ENCODE results near the gene RNF32.

RNF32 gene

GRCh38 chr7:156722043-156722826 is 81.7 kb downstream of the RNF32 start:
- TF ChIP-seq EZH2 (IDR thresholded peaks at IDR 0.05; ENCODE audit: borderline replicate concordance, low read length) = no peak
- no peak for TF ChIP-seq CTCF (IDR thresholded peaks at IDR 0.05; ENCODE audit: low read length)
- Histone ChIP-seq H3K27me3 (ENCODE audit: insufficient read depth, low read length) (no peaks in the 10 kb centered on the region), H3F3A (ENCODE audit: insufficient read depth, low read length) (no peaks in the 10 kb centered on the region), H3K36me3 (ENCODE audit: insufficient read depth, low read length) (peaks cover 11% of the 10 kb centered on the region; the same call in 1 of the 2 replicates), H4K20me1 (ENCODE audit: insufficient read depth, low read length) (no peaks in the 10 kb centered on the region), H3K4me1 (ENCODE audit: insufficient read depth, low read length, severe bottlenecking) (no peaks in the 10 kb centered on the region), H3K79me2 (ENCODE audit: insufficient read depth, low read length) (no peaks in the 10 kb centered on the region), H2AFZ (ENCODE audit: low read length) (no peak overlapping the region), H3K9me2 (ENCODE audit: low read depth, low read length) (no peaks in the 10 kb centered on the region), H3K9me3 (ENCODE audit: low read length) (no peaks in the 10 kb centered on the region), H3K4me2 (ENCODE audit: low read length) (no peak overlapping the region), H3K27ac (ENCODE audit: low read depth, low read length, poor library complexity, severe bottlenecking) (no peak overlapping the region), H3K9ac (ENCODE audit: low read length) (no peak overlapping the region), H3K4me3 (ENCODE audit: low read depth, low read length, poor library complexity, severe bottlenecking) (no peak overlapping the region)

DNA sequence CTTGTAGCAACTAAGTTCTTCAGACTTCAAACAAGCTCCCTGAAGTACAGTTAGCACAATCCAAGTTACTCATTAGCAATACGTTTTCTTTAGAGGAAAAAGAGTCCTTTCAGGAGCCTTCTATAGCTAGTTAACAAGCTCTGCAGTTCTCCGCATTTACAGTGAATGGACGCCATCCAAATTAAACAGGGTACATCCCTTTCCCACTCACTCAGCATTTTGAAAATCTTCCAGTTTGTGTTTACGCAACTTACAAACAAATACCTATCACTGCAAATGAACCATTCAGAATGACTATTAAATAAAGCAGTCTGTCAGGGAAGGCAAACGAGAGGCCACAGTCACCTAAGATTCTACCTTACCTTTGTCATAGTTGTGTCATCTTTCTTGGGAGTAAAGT is 84.5 kb downstream of the RNF32 start:
- H3F3A ChIP-seq (ENCODE audit: insufficient read depth, low read length) = no peaks in the 10 kb centered on the region

GRCh38 chr7:156725936-156726335 is 85.4 kb downstream of the RNF32 start:
- no peak overlapping the region for H3K4me2 ChIP-seq (ENCODE audit: low read length)
- no peak overlapping the region for H2AFZ ChIP-seq (ENCODE audit: low read length)
- no peaks in the 10 kb centered on the region for H3K4me1 ChIP-seq (ENCODE audit: insufficient read depth, low read length, severe bottlenecking)
- H3K9me2 ChIP-seq (ENCODE audit: low read depth, low read length) = no peaks in the 10 kb centered on the region
- H3K9ac ChIP-seq (ENCODE audit: low read length) = no peak overlapping the region
- H3K4me3 ChIP-seq (ENCODE audit: low read depth, low read length, poor library complexity, severe bottlenecking) = no peak overlapping the region
- H4K20me1 ChIP-seq (ENCODE audit: insufficient read depth, low read length) = no peaks in the 10 kb centered on the region
- no peaks in the 10 kb centered on the region for H3K79me2 ChIP-seq (ENCODE audit: insufficient read depth, low read length)
- no peak overlapping the region for H3K27ac ChIP-seq (ENCODE audit: low read depth, low read length, poor library complexity, severe bottlenecking)
- peaks cover 14% of the 10 kb centered on the region; the same call in 1 of the 2 replicates for H3K36me3 ChIP-seq (ENCODE audit: insufficient read depth, low read length)
- H3K9me3 ChIP-seq (ENCODE audit: low read length) = no peaks in the 10 kb centered on the region
- H3F3A ChIP-seq (ENCODE audit: insufficient read depth, low read length) = no peaks in the 10 kb centered on the region
- H3K27me3 ChIP-seq (ENCODE audit: insufficient read depth, low read length) = no peaks in the 10 kb centered on the region
- TF ChIP-seq CTCF (IDR thresholded peaks at IDR 0.05; ENCODE audit: low read length) (no peak), EZH2 (IDR thresholded peaks at IDR 0.05; ENCODE audit: borderline replicate concordance, low read length) (no peak)

More for the DNA sequence above, 84.5 kb downstream of the RNF32 start:
- peaks cover 14% of the 10 kb centered on the region; the same call in 1 of the 2 replicates for H3K36me3 ChIP-seq (ENCODE audit: insufficient read depth, low read length)
- no peak overlapping the region for H3K27ac ChIP-seq (ENCODE audit: low read depth, low read length, poor library complexity, severe bottlenecking)
- no peaks in the 10 kb centered on the region for H3K9me2 ChIP-seq (ENCODE audit: low read depth, low read length)
- no peaks in the 10 kb centered on the region for H3K27me3 ChIP-seq (ENCODE audit: insufficient read depth, low read length)
- no peaks in the 10 kb centered on the region for H4K20me1 ChIP-seq (ENCODE audit: insufficient read depth, low read length)
- H3K4me1 ChIP-seq (ENCODE audit: insufficient read depth, low read length, severe bottlenecking) = no peaks in the 10 kb centered on the region
- TF ChIP-seq CTCF (IDR thresholded peaks at IDR 0.05; ENCODE audit: low read length) (no peak), EZH2 (IDR thresholded peaks at IDR 0.05; ENCODE audit: borderline replicate concordance, low read length) (no peak)
- H3K79me2 ChIP-seq (ENCODE audit: insufficient read depth, low read length) = no peaks in the 10 kb centered on the region
- no peak overlapping the region for H3K4me3 ChIP-seq (ENCODE audit: low read depth, low read length, poor library complexity, severe bottlenecking)
- no peaks in the 10 kb centered on the region for H3K9me3 ChIP-seq (ENCODE audit: low read length)
- H3K9ac ChIP-seq (ENCODE audit: low read length) = no peak overlapping the region
- H2AFZ ChIP-seq (ENCODE audit: low read length) = no peak overlapping the region
- no peak overlapping the region for H3K4me2 ChIP-seq (ENCODE audit: low read length)
